DND-41 (cell line): ENCODE measurements around the gene PPP1R1C.

ENCODE experiments used
- EZH2 ChIP-seq: IDR thresholded peaks from 3 replicates; pipeline ENCODE4 v1.6.1; 2012; ENCODE audit warnings: borderline replicate concordance, low read depth, mild to moderate bottlenecking, moderate library complexity, low read length, inconsistent platforms; ENCODE audit not compliant: severe bottlenecking
- TF ChIP-seq, protein P1 (sequence below): IDR thresholded peaks from 2 replicates; pipeline ENCODE4 v1.5.1; 2012; ENCODE audit warnings: borderline replicate concordance, low read length, moderate library complexity, mild to moderate bottlenecking; ENCODE audit not compliant: poor library complexity, severe bottlenecking; ENCODE audit errors: extremely low read depth

DNA sequence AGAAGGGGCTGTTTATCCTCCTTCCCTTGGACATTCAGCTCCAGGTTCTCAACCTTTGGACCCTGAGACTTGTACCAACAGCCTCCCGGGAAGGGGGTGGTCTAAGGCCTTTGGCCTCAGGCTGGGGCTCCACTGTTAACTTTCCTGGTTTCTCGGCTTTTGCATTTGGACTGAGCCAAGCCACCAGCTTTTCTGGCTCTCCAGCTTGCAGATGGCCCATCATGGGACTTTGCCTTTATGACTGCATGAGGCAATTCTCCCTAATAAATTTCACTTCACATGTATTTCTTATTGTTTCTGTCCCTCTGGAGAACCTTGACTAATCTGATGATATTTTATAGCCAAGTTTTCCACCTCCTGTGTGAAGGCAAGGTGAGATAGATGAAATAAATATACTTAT lies 180.8 kb downstream of the PPP1R1C start:
- TF ChIP-seq, protein P1, sequence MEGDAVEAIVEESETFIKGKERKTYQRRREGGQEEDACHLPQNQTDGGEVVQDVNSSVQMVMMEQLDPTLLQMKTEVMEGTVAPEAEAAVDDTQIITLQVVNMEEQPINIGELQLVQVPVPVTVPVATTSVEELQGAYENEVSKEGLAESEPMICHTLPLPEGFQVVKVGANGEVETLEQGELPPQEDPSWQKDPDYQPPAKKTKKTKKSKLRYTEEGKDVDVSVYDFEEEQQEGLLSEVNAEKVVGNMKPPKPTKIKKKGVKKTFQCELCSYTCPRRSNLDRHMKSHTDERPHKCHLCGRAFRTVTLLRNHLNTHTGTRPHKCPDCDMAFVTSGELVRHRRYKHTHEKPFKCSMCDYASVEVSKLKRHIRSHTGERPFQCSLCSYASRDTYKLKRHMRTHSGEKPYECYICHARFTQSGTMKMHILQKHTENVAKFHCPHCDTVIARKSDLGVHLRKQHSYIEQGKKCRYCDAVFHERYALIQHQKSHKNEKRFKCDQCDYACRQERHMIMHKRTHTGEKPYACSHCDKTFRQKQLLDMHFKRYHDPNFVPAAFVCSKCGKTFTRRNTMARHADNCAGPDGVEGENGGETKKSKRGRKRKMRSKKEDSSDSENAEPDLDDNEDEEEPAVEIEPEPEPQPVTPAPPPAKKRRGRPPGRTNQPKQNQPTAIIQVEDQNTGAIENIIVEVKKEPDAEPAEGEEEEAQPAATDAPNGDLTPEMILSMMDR: no peak
- TF ChIP-seq EZH2: no peak
